Coronary artery (tissue), 2 donors: ENCODE results near the gene CABP4.

Source experiments
- DNase-seq: peaks from one replicate; pipeline ENCODE4 v3.0.0-alpha.2; 2017; ENCODE audit warnings: low spot score
- H3K27ac ChIP-seq, 2 donors: fragments of 200-600 bp; sonication (generic); one replicate each; pipeline ENCODE4 v1.5.1; 2016 to 2019
- H3K4me3 ChIP-seq: fragments of 200-600 bp; sonication (generic); 2 replicates; pipeline ENCODE4 v1.5.1; 2016; ENCODE audit warnings: mild to moderate bottlenecking, moderate library complexity
- CTCF ChIP-seq: fragments of 200-600 bp; sonication (generic); IDR thresholded peaks from one replicate; pipeline ENCODE4 v1.5.1; 2019; ENCODE audit warnings: antibody characterized with exemption

Gene CABP4

DNA sequence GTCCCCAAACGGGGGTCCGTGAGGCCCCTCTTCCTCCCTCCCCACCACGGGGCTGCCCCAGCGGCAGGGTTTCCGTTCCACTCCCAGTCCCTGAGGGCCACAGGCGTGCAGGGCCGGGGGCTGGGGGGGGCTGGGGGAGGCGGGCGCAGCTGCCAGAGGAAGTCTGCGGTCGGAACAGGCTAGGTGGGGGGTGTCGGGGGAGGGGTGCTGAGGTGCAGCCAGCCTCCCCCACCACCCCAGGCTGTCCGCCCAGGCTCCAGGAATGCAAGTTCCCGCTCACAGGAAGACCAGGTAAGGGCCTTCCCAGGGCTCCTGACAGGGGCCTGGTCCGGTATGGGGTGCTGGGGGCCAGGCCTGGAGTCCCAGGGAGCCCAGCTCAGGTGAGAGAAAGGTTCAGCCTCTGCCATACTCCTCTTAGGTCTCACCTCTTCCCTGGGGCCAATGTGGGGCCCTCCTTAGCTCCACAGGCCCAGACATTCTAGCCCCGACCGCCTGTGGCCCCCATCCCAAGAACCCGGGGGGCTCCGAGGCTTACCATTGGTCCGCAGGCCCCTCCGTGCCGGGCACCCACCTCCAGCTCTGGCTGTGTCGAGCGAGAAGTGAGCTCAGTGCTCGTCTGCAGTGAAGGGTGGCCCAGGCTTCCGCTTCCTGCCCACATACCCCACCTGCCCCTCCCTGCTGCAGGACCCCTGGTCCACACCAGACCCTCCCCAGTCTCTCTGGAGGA, 17.9 kb upstream of the CABP4 start, which contains the start of gene PTPRCAP:
Gene PTPRCAP, minus strand, starts transcription at position 601 of the 727 bp plus-strand sequence. Its CDS starts 63 bp downstream, at position 538.
- DNase-seq, result no peak
- Histone ChIP-seq H3K27ac (peak within 1 kb of the TSS; percentile 61 to 74), H3K4me3 (peak within 1 kb of the TSS; percentile 28)
- no peak for TF ChIP-seq CTCF

GRCh38 chr11:67437809-67438157, 17.4 kb upstream of the CABP4 start:
- TF ChIP-seq CTCF, result no peak
- Histone ChIP-seq H3K4me3 (no peak overlapping the region), H3K27ac (peak overlapping the region in 1 of 2 donors; percentile 58)
- no peak for DNase-seq

- no peak for DNase-seq
- Histone ChIP-seq H3K4me3 (no peak overlapping the region), H3K27ac (peak overlapping the region; percentile 61 to 74)
- no peak for TF ChIP-seq CTCF
Observed at GRCh38 chr11:67438158-67438902, 16.8 kb upstream of the CABP4 start.

- Histone ChIP-seq H3K4me3 (no peak overlapping the region), H3K27ac (peak overlapping the region; percentile 61 to 74)
- TF ChIP-seq CTCF, result no peak
- DNase-seq, result no peak
Observed at GRCh38 chr11:67439321-67440228, 15.6 kb upstream of the CABP4 start.

- TF ChIP-seq CTCF, result no peak
- no peak for DNase-seq
- Histone ChIP-seq H3K4me3 (no peak overlapping the region), H3K27ac (peak overlapping the region; percentile 61 to 74)
Observed at GRCh38 chr11:67440229-67441097, 14.7 kb upstream of the CABP4 start.

DNA sequence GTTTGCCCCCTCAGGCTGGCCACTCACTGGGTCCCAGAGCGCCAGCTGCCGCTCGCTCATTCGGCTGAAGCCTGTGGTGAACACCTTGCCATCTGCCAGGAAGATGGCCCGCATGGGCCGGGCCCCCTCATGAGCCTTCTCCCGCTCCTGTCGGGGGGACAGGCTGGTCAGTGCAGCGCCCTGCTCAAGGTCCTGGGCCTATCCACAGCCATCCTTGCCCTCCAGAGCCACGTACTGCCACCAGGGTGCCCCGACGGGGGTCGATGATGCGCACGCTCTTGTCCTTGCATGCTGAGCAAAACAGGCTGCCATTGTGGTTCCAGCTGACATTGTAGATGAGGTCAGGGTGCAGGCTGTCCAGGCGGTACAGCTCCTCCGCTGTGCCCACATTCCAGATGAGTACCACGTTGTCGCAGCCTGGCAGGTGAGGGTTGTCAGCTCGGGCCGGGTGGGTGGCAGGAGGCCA, 14.0 kb upstream of the CABP4 start:
- H3K27ac ChIP-seq, result peak overlapping the region in 1 of 2 donors; percentile 74
- no peak for TF ChIP-seq CTCF
- no peak overlapping the region for H3K4me3 ChIP-seq
- DNase-seq, result no peak
